Small intestine (tissue), 7 donors: ENCODE results near the gene GRIK3. TPM values are rescaled to one million over a fixed set of nuclear protein-coding genes. Genes with fewer than 3 reads are reported as not detected.

Experiments
- DNase-seq, 2 donors: peaks; one replicate each; pipeline versions ENCODE4 v3.0.0 to v3.0.0-alpha.2; 2013
- FAIRE-seq: peaks from 2 replicates; lab custom pipeline; 2012; peaks lifted over from hg19 to GRCh38; lab: Jason Lieb, UNC
- H3K27ac ChIP-seq, 3 donors: one replicate each; pipeline ENCODE4 v1.5.1; 2013; ENCODE audit warnings: low read length in 2 of 3, mild to moderate bottlenecking in 2 of 3, control low read depth in 1 of 3, inconsistent platforms in 1 of 3, low read depth in 1 of 3, moderate library complexity in 1 of 3
- H3K27me3 ChIP-seq, 3 donors: one replicate each; pipeline ENCODE4 v1.6.1; 2013; ENCODE audit warnings: low read length in 3 of 3, inconsistent platforms in 1 of 3; ENCODE audit not compliant: control insufficient read depth in 3 of 3, insufficient read depth in 3 of 3
- H3K36me3 ChIP-seq, 3 donors: one replicate each; pipeline ENCODE4 v1.6.1; 2013; ENCODE audit warnings: low read length in 3 of 3, inconsistent platforms in 1 of 3, low read depth in 1 of 3, mild to moderate bottlenecking in 1 of 3, moderate library complexity in 1 of 3; ENCODE audit not compliant: control insufficient read depth in 3 of 3, insufficient read depth in 2 of 3
- H3K4me1 ChIP-seq, 3 donors: one replicate each; pipeline ENCODE4 v1.6.1; 2013; ENCODE audit warnings: low read length in 2 of 3, inconsistent platforms in 1 of 3, low read depth in 1 of 3, mild to moderate bottlenecking in 1 of 3, moderate library complexity in 1 of 3; ENCODE audit not compliant: control insufficient read depth in 3 of 3, insufficient read depth in 2 of 3
- H3K4me3 ChIP-seq, 3 donors: one replicate each; pipeline ENCODE4 v1.5.1; 2013; ENCODE audit warnings: low read length in 3 of 3, control low read depth in 1 of 3, inconsistent platforms in 1 of 3, low read depth in 1 of 3, mild to moderate bottlenecking in 1 of 3, moderate library complexity in 1 of 3
- H3K9me3 ChIP-seq, 2 donors: one replicate each; pipeline ENCODE4 v1.6.1; 2013; ENCODE audit warnings: low read depth in 1 of 2, low read length in 1 of 2; ENCODE audit not compliant: control insufficient read depth in 2 of 2, insufficient read depth in 1 of 2
- WGBS, 3 donors: extraction: QIAGEN DNeasy Blood & Tissue Kit; methylation state at CpG; one replicate each; pipeline ENCODE4 v1.1.7; 2013; 5-methylcytosine and 5-hydroxymethylcytosine counted together
- polyA plus RNA-seq, 4 donors: library from polyadenylated mRNA; stranded (reverse) in 3 of 4; unstranded in 1 of 4; fragments of 200-250 nt in 3 of 4; fragments of 120-200 nt in 1 of 4; gene quantifications; one replicate each; pipeline versions ENCODE4 v1.2.1 to v1.2.3, GENCODE V29; 2013
- donor health status: healthy with polysubstance abuse.
- donor health status: control.
- donor health status: control.
- donor health status: Bipolar disorder and iron deficiency.
- donor health status: healthy.

The GRIK3 gene
- polyA plus RNA-seq, 4 donors, result 0.81 to 1.9 TPM; not detected in 2

DNA sequence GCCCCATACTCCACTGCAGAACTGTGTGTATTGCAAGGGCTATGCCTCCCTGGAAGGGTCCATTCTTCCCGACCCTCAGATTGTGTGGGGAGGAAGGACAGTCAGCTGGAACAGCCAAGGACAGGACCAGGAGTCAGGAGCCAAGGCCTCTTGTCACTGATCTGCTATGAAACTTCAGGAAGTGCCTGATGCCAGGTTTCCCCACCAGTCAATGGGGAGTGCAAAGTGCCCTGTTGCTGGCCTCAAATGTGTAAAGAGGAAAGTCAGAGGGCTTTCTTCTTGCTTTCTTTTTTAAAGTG, 168.8 kb downstream of the GRIK3 start:
- 24 to 43% (median 38%) methylated on average over 1 of the region's 1 CpG for WGBS, 3 donors
- Histone ChIP-seq H3K27ac (no peak overlapping the region), H3K4me1 (no peaks in the 10 kb centered on the region), H3K36me3 (no peaks in the 10 kb centered on the region), H3K9me3 (no peaks in the 10 kb centered on the region), H3K4me3 (no peak overlapping the region), H3K27me3 (peaks cover 0 to 2% (median under 1%) of the 10 kb centered on the region in 3 donors)
- DNase-seq (no peak), FAIRE-seq (no peak)

DNA sequence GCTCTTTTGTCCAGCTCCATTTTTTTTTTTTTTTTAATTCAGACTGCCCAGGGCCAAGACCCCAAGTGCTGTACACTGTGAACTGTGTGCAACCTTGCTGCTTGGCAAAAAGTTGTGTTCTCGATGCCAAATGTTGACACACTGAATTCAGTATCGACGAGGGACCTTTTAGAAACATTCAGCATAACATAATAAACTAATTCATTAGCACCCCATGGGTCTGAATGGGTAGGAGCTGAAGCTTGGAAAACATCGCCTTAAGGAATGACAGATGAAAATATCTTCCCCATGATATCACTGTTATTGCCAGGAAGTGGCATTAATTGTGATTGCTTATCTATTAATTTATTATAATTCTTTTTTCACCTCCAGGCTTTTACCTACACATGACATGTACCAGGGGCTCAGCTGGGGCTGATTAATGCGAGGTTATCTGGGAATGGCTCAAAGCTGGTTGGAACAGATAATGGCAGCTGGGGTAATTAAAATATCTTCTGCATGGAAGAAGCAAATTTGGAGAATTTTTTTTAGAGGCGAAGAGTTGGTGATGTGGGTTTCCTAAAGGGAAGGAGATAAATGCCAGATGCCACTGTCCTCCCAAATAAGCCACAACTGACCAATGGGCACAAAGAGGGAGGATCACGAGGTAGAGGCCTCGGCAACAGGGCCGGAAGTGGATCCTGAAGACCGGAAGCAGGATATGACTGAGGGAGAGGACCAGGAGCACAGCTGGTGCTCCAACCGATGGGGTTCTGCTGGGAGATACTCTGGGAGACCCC, 169.3 kb downstream of the GRIK3 start:
- H3K27me3 ChIP-seq, result peaks cover 0 to 3% (median 2%) of the 10 kb centered on the region in 3 donors
- no peak for DNase-seq
- no peaks in the 10 kb centered on the region for H3K4me1 ChIP-seq
- H3K36me3 ChIP-seq, result no peaks in the 10 kb centered on the region
- H3K4me3 ChIP-seq, result no peak overlapping the region
- no peak overlapping the region for H3K27ac ChIP-seq
- no peaks in the 10 kb centered on the region for H3K9me3 ChIP-seq
- no peak for FAIRE-seq
- WGBS, 3 donors, result 69 to 72% (median 70%) methylated on average over 11 of the region's 11 CpGs

DNA sequence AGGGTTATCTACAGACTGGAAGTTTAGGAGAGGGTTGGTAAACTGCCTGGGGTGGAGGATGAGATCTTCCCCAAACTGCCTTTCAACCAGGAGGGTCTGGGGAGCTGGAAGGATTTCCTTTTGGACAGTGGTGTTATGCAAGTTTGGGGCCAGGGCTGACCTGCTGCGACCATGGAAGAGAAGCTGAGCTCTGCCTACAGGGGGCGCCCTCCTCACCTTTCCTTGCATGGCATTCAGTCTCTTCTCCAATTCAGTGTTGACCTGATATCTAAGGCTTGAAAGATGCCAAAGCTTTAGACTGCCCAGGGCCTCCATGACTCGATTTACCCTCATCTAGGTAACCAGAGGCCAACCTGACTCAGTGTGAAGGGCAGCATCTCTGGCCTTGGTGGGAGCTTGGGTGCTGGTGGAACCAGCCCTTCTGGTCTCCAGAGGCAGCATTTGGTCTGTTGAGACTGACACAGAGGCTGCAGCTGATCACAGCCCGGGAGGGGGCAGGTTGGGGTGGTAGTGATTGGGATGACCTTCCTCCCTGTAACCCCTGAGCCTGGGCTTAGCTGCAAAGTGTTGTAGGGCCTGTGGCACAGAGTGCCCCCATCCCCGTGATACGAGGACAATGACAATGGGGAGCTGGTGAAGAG, 170.0 kb downstream of the GRIK3 start:
- H3K36me3 ChIP-seq, result no peaks in the 10 kb centered on the region
- no peak overlapping the region for H3K27ac ChIP-seq
- peaks cover 0 to 3% (median 2%) of the 10 kb centered on the region in 3 donors for H3K27me3 ChIP-seq
- H3K4me3 ChIP-seq, result no peak overlapping the region
- DNase-seq, result no peak
- 36 to 43% (median 38%) methylated on average over 6 of the region's 6 CpGs for WGBS, 3 donors
- FAIRE-seq, result no peak
- H3K9me3 ChIP-seq, result no peaks in the 10 kb centered on the region
- no peaks in the 10 kb centered on the region for H3K4me1 ChIP-seq

DNA sequence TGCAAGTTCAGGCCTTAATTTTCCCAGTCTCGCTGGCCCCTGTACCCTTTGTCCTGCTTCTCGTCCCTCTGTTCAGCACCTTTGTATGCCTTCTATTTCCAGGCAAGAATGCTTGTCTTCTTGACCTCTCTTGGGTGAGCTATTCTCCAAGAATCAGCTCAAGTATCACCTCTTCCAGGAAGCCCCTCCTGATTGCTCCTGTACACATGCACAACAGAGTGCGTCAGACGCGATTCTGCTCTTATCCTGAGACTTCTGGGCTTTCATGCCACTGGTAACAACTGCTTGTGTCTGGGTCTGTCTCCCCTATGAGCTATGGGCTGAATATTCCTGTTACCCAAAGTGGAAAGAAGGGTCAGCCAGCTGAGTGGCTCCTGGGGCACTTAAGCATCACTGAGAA, 170.8 kb downstream of the GRIK3 start:
- no peak overlapping the region for H3K4me3 ChIP-seq
- no peaks in the 10 kb centered on the region for H3K4me1 ChIP-seq
- H3K36me3 ChIP-seq, result no peaks in the 10 kb centered on the region
- DNase-seq (no peak), FAIRE-seq (no peak)
- WGBS, 3 donors, result 70 to 79% (median 73%) methylated on average over 5 of the region's 5 CpGs
- no peak overlapping the region for H3K27ac ChIP-seq
- H3K27me3 ChIP-seq, result peaks cover 0 to 3% (median 2%) of the 10 kb centered on the region in 3 donors
- H3K9me3 ChIP-seq, result no peaks in the 10 kb centered on the region

DNA sequence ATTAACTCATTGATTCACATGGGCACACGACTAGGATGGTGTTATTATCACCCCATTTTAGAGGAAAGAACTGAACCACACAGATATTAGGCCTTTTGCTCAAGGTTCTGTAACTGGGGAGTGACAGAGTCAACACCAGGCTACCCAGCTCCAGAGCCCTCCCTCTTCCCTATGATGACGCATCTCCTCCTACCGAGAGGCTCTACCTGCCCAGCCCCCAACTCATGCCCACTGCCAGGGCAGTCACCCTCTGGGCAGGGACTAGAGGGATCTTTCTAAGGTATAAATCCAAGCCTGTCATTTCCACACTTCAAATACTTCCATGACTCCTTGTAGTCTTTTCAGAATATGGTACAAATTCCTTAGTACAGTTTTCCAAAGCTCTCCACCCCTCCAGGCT, 171.3 kb downstream of the GRIK3 start:
- Histone ChIP-seq H3K36me3 (no peaks in the 10 kb centered on the region), H3K27me3 (peaks cover 0 to 3% (median 3%) of the 10 kb centered on the region in 3 donors), H3K27ac (no peak overlapping the region), H3K4me3 (no peak overlapping the region), H3K9me3 (no peaks in the 10 kb centered on the region), H3K4me1 (no peaks in the 10 kb centered on the region)
- FAIRE-seq, result no peak
- 15 to 42% (median 37%) methylated on average over 3 of the region's 3 CpGs for WGBS, 3 donors
- no peak for DNase-seq

DNA sequence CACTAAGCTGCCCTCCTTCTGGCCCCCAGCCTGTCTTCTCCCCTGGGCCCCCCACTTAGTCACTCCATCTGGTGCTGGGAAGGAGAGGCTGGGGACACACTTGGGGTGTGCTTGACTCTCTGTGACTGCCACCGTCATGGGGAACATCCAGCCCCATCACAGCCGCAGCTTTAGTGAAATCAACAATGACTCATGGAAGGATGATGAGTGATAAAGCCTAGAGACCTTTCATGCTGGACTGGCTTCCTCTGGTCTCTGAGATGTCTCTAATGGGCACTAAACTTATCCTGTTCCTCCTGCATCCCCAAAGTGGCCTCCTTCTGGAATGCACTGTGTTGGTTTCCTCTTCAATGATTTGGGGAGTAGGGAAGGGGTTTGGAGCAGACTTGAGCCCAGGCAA, 172.9 kb downstream of the GRIK3 start:
- WGBS, 3 donors, result 44 to 67% (median 50%) methylated on average over 2 of the region's 2 CpGs
- FAIRE-seq, result no peak

DNA sequence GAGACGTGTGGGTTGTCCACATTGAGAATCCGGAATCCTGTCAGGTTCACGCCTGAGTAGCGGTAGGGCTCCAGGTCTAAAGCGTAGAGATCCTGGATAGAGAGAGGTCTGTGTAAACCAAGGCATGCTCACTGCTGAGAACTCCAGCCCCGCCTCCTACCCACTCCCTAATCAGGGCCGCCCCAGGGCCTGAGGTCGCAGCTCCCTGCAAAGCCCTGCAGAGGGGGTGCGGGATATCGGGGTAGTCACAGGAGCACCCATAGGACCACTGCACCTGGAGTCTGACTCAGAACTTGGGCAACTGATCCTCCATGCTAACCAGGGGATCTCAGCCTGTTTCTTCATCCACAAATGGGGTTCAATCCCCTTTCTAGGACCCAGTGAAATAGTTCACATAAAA, 174.4 kb downstream of the GRIK3 start:
- H3K9me3 ChIP-seq, result no peaks in the 10 kb centered on the region
- no peak for DNase-seq
- no peak overlapping the region for H3K4me3 ChIP-seq
- no peaks in the 10 kb centered on the region for H3K36me3 ChIP-seq
- no peak overlapping the region for H3K27ac ChIP-seq
- no peaks in the 10 kb centered on the region for H3K4me1 ChIP-seq
- peaks cover 0 to 12% (median 3%) of the 10 kb centered on the region in 3 donors for H3K27me3 ChIP-seq
- no peak for FAIRE-seq
- WGBS, 3 donors, result 64 to 78% (median 69%) methylated on average over 10 of the region's 10 CpGs

More for the DNA sequence above, 172.9 kb downstream of the GRIK3 start:
- H3K9me3 ChIP-seq, result no peaks in the 10 kb centered on the region
- H3K4me1 ChIP-seq, result no peaks in the 10 kb centered on the region
- no peak for DNase-seq
- H3K4me3 ChIP-seq, result no peak overlapping the region
- H3K27me3 ChIP-seq, result peaks cover 0 to 8% (median 3%) of the 10 kb centered on the region in 3 donors
- no peaks in the 10 kb centered on the region for H3K36me3 ChIP-seq
- no peak overlapping the region for H3K27ac ChIP-seq

DNA sequence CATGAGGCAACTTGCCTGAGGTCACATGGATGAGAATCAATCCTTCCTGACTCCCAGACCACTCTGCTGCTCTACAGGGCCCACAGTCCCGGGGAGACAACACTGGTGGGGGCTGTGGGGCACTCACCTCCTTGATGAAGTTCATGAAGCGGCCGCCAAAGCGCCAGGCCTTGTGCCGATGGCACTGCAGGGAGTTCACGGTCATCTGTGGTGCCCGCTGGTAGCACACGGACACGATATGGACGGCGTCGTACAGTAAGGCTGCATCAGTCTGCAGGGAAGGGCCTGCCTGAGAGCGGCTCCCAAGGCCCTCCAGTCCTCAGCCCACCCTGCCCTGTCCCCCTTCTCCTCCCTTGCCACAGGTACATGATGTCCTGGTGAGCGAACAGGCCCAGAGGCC, 175.3 kb downstream of the GRIK3 start:
- Histone ChIP-seq H3K27ac (no peak overlapping the region), H3K36me3 (no peaks in the 10 kb centered on the region), H3K9me3 (no peaks in the 10 kb centered on the region), H3K4me1 (no peaks in the 10 kb centered on the region), H3K4me3 (no peak overlapping the region), H3K27me3 (peaks cover 0 to 12% (median 3%) of the 10 kb centered on the region in 3 donors)
- 90 to 92% (median 90%) methylated on average over 14 of the region's 14 CpGs for WGBS, 3 donors
- FAIRE-seq (no peak), DNase-seq (no peak)
